Fibroblast of lung (primary cell): ENCODE data around the gene ZNF620.

Source experiments
- CTCF ChIP-seq, 2 donors: IDR thresholded peaks in 1 of 2; conservative IDR thresholded peaks in 1 of 2; 1 replicate in 1 of 2; 2 replicates in 1 of 2; pipeline ENCODE4 v1.5.1; 2011 to 2012; ENCODE audit warnings: low read length in 2 of 2, control low read depth in 1 of 2, inconsistent platforms in 1 of 2, low read depth in 1 of 2, mild to moderate bottlenecking in 1 of 2
- EZH2 ChIP-seq: IDR thresholded peaks from 2 replicates; pipeline ENCODE4 v1.5.1; 2012; ENCODE audit warnings: low read length, control low read depth, mild to moderate bottlenecking; ENCODE audit errors: missing control alignments

- no peak for TF ChIP-seq CTCF (conservative IDR thresholded peaks at IDR 0.05 in 1 of 2, IDR thresholded peaks at IDR 0.05 in 1 of 2; ENCODE audit: low read depth in 1 of 2, low read length in 2 of 2)
- no peak for TF ChIP-seq EZH2
Observed at GRCh38 chr3:40463579-40463978, 42.3 kb upstream of the ZNF620 start.
